GM12878 (cell line): ENCODE results near the gene PEAR1. TPM values are rescaled to one million over a fixed set of nuclear protein-coding genes. Genes with fewer than 3 reads are reported as not detected.
A peak's percentile ranks its signal among the peaks of the same experiment; 100 is the strongest.

Experiments used
- ATAC-seq: fragments of 200-7000 bp; cut with Tn5 transposase; 3 replicates; pipeline ENCODE4 v1.9.1; 2020; ENCODE audit warnings: mild to moderate bottlenecking, moderate library complexity
- BruUV-seq: library from RNA; stranded (reverse); fragments of 400-500 nt; replicated peaks from 2 replicates; lab custom pipeline; 2021; lab: Mats Ljungman, UMichigan
- CTCF ChIA-PET: fragments of 300-600 bp; sonication (Branson Sonifier 250); formaldehyde crosslinking; extraction: SDS; loops from one replicate; lab custom pipeline; 2021; ENCODE audit warnings: inconsistent platforms; lab: Yijun Ruan, JAX
- POLR2A ChIA-PET: fragments of 350-600 bp; formaldehyde crosslinking; extraction: SDS; loops from one replicate; lab custom pipeline; 2021; ENCODE audit warnings: inconsistent platforms; lab: Charles Lee
- RAD21 ChIA-PET: fragments of 300-600 bp; sonication (Branson Sonifier 250); formaldehyde crosslinking; loops from one replicate; lab custom pipeline; 2023; ENCODE audit warnings: antibody characterized with exemption; ENCODE audit not compliant: unreplicated experiment; lab: Charles Lee
- SMC1A ChIA-PET: fragments of 300-600 bp; sonication (Branson Sonifier 250); formaldehyde crosslinking; loops from one replicate; lab custom pipeline; 2023; ENCODE audit not compliant: unreplicated experiment, uncharacterized antibody; lab: Charles Lee
- DNase-seq: peaks from one replicate; pipeline ENCODE4 v3.0.0-alpha.2; 2011; ENCODE audit warnings: low read depth, low spot score
- FAIRE-seq: peaks from 3 replicates; lab custom pipeline; 2011; peaks lifted over from hg19 to GRCh38; lab: Jason Lieb, UNC
- H2AFZ ChIP-seq: 2 replicates; pipeline ENCODE4 v1.6.0; 2011; ENCODE audit warnings: low read depth, low read length, control low read depth; ENCODE audit not compliant: control insufficient read depth
- H3K27ac ChIP-seq: 2 replicates; pipeline ENCODE4 v1.5.1; 2011; ENCODE audit warnings: control low read depth; ENCODE audit not compliant: control insufficient read depth, insufficient read depth
- H3K27me3 ChIP-seq, 2 experiments: replicated peaks in 1 of 2; 2 replicates each; pipeline versions ENCODE4 v1.6.0 to v1.6.1; 2011; ENCODE audit warnings: low read length in 1 of 2; ENCODE audit not compliant: control insufficient read depth in 2 of 2, insufficient read depth in 2 of 2
- H3K36me3 ChIP-seq, 2 experiments: 2 replicates each; pipeline ENCODE4 v1.5.1; 2011; ENCODE audit warnings: low read length in 1 of 2; ENCODE audit not compliant: control insufficient read depth in 2 of 2, insufficient read depth in 2 of 2
- H3K4me1 ChIP-seq: 2 replicates; pipeline ENCODE4 v1.6.1; 2011; ENCODE audit warnings: mild to moderate bottlenecking, low read length, moderate library complexity, mixed read lengths; ENCODE audit not compliant: control insufficient read depth, insufficient read depth
- H3K4me2 ChIP-seq: 2 replicates; pipeline ENCODE4 v1.6.0; 2011; ENCODE audit warnings: control low read depth; ENCODE audit not compliant: control insufficient read depth, insufficient read depth
- H3K4me3 ChIP-seq: fragments of 200-600 bp; sonication (generic); 2 replicates; pipeline ENCODE4 v1.5.1; 2016
- H3K79me2 ChIP-seq: 2 replicates; pipeline ENCODE4 v1.6.0; 2011; ENCODE audit warnings: low read length; ENCODE audit not compliant: control insufficient read depth, insufficient read depth
- H3K9ac ChIP-seq: 2 replicates; pipeline ENCODE4 v1.8.0; 2011; ENCODE audit warnings: low read length, control low read depth, mixed read lengths; ENCODE audit not compliant: control insufficient read depth, insufficient read depth
- H3K9me3 ChIP-seq: replicated peaks from 3 replicates; pipeline ENCODE4 v1.5.1; 2011; ENCODE audit warnings: mild to moderate bottlenecking, low read length; ENCODE audit not compliant: control insufficient read depth, insufficient read depth
- H4K20me1 ChIP-seq: 2 replicates; pipeline ENCODE4 v1.6.0; 2011; ENCODE audit not compliant: control insufficient read depth, insufficient read depth
- CREB1 ChIP-seq: IDR thresholded peaks from 2 replicates; pipeline ENCODE4 v1.6.1; 2012; ENCODE audit warnings: low read depth, mild to moderate bottlenecking, inconsistent platforms
- NBN ChIP-seq: fragments of 450-650 bp; IDR thresholded peaks from 2 replicates; pipeline ENCODE4 v1.6.1; 2016
- PML ChIP-seq: IDR thresholded peaks from 2 replicates; pipeline ENCODE4 v1.6.1; 2012; ENCODE audit warnings: low read length, inconsistent platforms
- POLR2A ChIP-seq: IDR thresholded peaks from 2 replicates; pipeline ENCODE4 v1.6.1; 2011; ENCODE audit warnings: low read depth, mild to moderate bottlenecking, low read length
- WRNIP1 ChIP-seq: IDR thresholded peaks from 2 replicates; pipeline ENCODE4 v1.6.1; 2011; ENCODE audit warnings: low read depth, low read length, improper control_type of control experiment, borderline replicate concordance
- ZNF217 ChIP-seq: fragments of 450-650 bp; IDR thresholded peaks from 2 replicates; pipeline ENCODE4 v1.6.1; 2017; ENCODE audit warnings: antibody characterized with exemption, mild to moderate bottlenecking
- WGBS: methylation state at CpG from one replicate; pipeline ENCODE4 v1.1.6; 2016; ENCODE audit warnings: low lambda C conversion rate; ENCODE audit not compliant: insufficient replicate concordance, insufficient coverage; ENCODE audit errors: missing lambda C conversion rate; 5-methylcytosine and 5-hydroxymethylcytosine counted together
- in situ Hi-C: fragments of 300-500 bp; cut with MboI; formaldehyde crosslinking; loops from 9 replicates; pipeline ENCODE4 v1.14.3; 2018; ENCODE audit warnings: mixed read lengths
- intact Hi-C: fragments of 100-400 bp; cut with micrococcal nuclease; formaldehyde crosslinking; loops from one replicate; pipeline ENCODE4 v1.14.2; 2022; ENCODE audit not compliant: unreplicated experiment
- polyA plus RNA-seq, 11 experiments: library from polyadenylated mRNA; depleted of rRNA in 4 of 11; unstranded in 6 of 11; stranded (reverse) in 5 of 11; fragments of >200 nt; fragmentation: Nextera tagmentation in 4 of 11; fragmentation: Illumina TruSeq in 1 of 11; extraction: Ambion mirVana in 4 of 11; extraction: Trizol in 1 of 11; gene quantifications; 1 replicate in 1 of 11; 2 replicates in 10 of 11; pipeline versions ENCODE4 v1.2.1 to v1.2.3, GENCODE V29; 2011 to 2016; ENCODE audit warnings: inconsistent platforms in 2 of 11, missing spikeins in 2 of 11, low read depth in 1 of 11
- total RNA-seq, 4 experiments: library from RNA; depleted of rRNA in 3 of 4; stranded (reverse); fragments of >200 nt in 3 of 4; fragmentation: Illumina TruSeq in 1 of 4; extraction: Trizol in 1 of 4; gene quantifications; 2 replicates each; pipeline versions ENCODE4 v1.2.1 to v1.2.3, GENCODE V29; 2013 to 2021
- TF ChIP-seq, protein P1 (sequence below): fragments of 450-650 bp; IDR thresholded peaks from 2 replicates; pipeline ENCODE4 v1.6.1; 2017; ENCODE audit warnings: mild to moderate bottlenecking, moderate library complexity
- TF ChIP-seq, protein P2 (sequence below): fragments of 150-350 bp; IDR thresholded peaks from 2 replicates; pipeline ENCODE4 v1.6.1; 2014; ENCODE audit warnings: mild to moderate bottlenecking, low read depth, low read length
- TF ChIP-seq, protein P3 (sequence below): fragments of 450-650 bp; IDR thresholded peaks from 2 replicates; pipeline ENCODE4 v1.6.1; 2016; ENCODE audit warnings: mild to moderate bottlenecking
- TF ChIP-seq, protein P4 (sequence below): fragments of 450-650 bp; IDR thresholded peaks from 2 replicates; pipeline ENCODE4 v1.6.1; 2014; ENCODE audit warnings: mild to moderate bottlenecking

The PEAR1 gene
- total and polyA plus RNA-seq, 10 of the 15 experiments (the other 5 are each of a cell fraction or from before 2014, with no cell fraction given) = not detected

DNA sequence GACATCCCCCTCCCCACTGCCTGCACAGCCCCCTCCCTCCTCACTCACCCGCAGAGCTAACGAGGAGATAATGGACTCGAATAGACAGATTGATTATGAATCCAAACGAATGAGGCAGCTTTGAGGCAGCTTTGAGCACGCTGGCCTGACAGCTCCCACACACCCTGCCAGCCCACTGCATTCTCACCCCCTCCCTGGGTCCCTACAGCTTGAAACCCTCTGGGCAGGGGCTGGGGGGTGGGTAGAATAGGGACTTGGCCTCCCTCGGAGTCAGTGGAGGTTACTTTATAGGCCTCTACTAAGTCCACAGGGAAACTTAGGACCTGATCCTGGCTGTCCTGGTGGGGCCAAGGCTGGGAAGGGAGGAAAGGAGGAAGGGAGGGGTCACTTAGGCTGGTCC lies 30.9 kb upstream of the PEAR1 start (continued):
- TF ChIP-seq POLR2A = no peak
- TF ChIP-seq, protein P1, sequence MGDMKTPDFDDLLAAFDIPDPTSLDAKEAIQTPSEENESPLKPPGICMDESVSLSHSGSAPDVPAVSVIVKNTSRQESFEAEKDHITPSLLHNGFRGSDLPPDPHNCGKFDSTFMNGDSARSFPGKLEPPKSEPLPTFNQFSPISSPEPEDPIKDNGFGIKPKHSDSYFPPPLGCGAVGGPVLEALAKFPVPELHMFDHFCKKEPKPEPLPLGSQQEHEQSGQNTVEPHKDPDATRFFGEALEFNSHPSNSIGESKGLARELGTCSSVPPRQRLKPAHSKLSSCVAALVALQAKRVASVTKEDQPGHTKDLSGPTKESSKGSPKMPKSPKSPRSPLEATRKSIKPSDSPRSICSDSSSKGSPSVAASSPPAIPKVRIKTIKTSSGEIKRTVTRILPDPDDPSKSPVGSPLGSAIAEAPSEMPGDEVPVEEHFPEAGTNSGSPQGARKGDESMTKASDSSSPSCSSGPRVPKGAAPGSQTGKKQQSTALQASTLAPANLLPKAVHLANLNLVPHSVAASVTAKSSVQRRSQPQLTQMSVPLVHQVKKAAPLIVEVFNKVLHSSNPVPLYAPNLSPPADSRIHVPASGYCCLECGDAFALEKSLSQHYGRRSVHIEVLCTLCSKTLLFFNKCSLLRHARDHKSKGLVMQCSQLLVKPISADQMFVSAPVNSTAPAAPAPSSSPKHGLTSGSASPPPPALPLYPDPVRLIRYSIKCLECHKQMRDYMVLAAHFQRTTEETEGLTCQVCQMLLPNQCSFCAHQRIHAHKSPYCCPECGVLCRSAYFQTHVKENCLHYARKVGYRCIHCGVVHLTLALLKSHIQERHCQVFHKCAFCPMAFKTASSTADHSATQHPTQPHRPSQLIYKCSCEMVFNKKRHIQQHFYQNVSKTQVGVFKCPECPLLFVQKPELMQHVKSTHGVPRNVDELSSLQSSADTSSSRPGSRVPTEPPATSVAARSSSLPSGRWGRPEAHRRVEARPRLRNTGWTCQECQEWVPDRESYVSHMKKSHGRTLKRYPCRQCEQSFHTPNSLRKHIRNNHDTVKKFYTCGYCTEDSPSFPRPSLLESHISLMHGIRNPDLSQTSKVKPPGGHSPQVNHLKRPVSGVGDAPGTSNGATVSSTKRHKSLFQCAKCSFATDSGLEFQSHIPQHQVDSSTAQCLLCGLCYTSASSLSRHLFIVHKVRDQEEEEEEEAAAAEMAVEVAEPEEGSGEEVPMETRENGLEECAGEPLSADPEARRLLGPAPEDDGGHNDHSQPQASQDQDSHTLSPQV = no peak
- TF ChIP-seq, protein P2, sequence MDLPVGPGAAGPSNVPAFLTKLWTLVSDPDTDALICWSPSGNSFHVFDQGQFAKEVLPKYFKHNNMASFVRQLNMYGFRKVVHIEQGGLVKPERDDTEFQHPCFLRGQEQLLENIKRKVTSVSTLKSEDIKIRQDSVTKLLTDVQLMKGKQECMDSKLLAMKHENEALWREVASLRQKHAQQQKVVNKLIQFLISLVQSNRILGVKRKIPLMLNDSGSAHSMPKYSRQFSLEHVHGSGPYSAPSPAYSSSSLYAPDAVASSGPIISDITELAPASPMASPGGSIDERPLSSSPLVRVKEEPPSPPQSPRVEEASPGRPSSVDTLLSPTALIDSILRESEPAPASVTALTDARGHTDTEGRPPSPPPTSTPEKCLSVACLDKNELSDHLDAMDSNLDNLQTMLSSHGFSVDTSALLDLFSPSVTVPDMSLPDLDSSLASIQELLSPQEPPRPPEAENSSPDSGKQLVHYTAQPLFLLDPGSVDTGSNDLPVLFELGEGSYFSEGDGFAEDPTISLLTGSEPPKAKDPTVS = no peak
- no peak for TF ChIP-seq NBN
- no peak for TF ChIP-seq CREB1

DNA sequence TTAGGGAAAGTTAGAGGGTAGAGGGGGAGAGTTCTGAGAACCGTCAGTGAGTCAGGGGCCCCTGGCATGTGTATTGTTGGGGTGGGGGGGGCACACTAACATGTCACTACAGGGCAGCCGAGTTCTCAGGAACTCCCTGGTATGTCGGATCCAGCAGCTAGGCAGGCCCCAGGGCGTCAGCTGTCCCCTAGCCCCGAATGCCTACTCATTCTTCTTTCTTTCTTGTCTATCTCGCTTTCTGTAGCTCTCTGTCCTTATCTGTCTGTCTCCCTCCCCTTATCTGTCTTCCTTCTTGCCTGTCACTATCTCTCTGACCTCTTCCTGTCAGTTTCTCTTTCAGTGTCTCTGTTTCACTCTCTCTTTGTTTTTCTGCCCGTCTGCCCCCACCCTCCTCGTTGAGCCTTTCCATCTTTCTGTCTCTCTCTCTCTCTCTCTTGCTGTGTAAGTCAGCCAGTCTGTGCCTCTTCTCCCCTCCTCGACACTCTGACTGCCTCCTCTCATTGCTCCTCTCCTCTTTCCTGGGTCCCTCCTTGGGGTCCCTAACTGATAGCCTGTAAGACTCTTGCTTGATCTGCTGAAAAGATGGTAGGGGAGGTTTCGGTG lies 30.4 kb upstream of the PEAR1 start:
- Histone ChIP-seq H3K4me2 (peak overlapping the region; percentile 12; the same call in 1 of the 2 replicates), H4K20me1 (no peaks in the 10 kb centered on the region), H3K4me1 (peaks cover 26% of the 10 kb centered on the region), H3K9ac (no peak overlapping the region), H3K36me3 (no peaks in the 10 kb centered on the region), H3K27me3 (peaks cover 3 to 19% of the 10 kb centered on the region in 2 experiments), H3K9me3 (no peaks in the 10 kb centered on the region), H3K79me2 (no peaks in the 10 kb centered on the region), H2AFZ (peak overlapping the region; percentile 63; the same call in 1 of the 2 replicates), H3K4me3 (no peak overlapping the region), H3K27ac (no peak overlapping the region)
- TF ChIP-seq PML (no peak), WRNIP1 (no peak), ZNF217 (no peak)
- TF ChIP-seq, protein P3, sequence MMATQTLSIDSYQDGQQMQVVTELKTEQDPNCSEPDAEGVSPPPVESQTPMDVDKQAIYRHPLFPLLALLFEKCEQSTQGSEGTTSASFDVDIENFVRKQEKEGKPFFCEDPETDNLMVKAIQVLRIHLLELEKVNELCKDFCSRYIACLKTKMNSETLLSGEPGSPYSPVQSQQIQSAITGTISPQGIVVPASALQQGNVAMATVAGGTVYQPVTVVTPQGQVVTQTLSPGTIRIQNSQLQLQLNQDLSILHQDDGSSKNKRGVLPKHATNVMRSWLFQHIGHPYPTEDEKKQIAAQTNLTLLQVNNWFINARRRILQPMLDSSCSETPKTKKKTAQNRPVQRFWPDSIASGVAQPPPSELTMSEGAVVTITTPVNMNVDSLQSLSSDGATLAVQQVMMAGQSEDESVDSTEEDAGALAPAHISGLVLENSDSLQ = peak; percentile 62
- TF ChIP-seq, protein P4, sequence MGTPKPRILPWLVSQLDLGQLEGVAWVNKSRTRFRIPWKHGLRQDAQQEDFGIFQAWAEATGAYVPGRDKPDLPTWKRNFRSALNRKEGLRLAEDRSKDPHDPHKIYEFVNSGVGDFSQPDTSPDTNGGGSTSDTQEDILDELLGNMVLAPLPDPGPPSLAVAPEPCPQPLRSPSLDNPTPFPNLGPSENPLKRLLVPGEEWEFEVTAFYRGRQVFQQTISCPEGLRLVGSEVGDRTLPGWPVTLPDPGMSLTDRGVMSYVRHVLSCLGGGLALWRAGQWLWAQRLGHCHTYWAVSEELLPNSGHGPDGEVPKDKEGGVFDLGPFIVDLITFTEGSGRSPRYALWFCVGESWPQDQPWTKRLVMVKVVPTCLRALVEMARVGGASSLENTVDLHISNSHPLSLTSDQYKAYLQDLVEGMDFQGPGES = no peak
- ChIA-PET SMC1A (interaction anchor here (1.3 to 4.2 kb wide), 3 partner anchors 25 to 136 kb away, joined by 3 to 75 read pairs (median 4); partner anchors contain the start of genes ISG20L2 and METTL25B), RAD21 (interaction anchor here (3.9 to 7.0 kb wide), 4 partner anchors 25 to 135 kb away, joined by 27 to 115 read pairs (median 114); partner anchors contain the start of genes ISG20L2 and METTL25B), POLR2A (interaction anchor here (0.6 kb wide), 1 partner anchor 68 kb away, joined by 5 read pairs; no protein-coding TSS in a partner anchor), CTCF (interaction anchor here (1.2 to 9.4 kb wide), 8 partner anchors 25 to 178 kb away, joined by 3 to 248 read pairs (median 72); partner anchors contain the start of genes CRABP2, ISG20L2 and METTL25B)
- intact Hi-C loops = no loop called here
- 14% methylated on average over 10 of the region's 10 CpGs for WGBS
- peak; percentile 14 for ATAC-seq
- FAIRE-seq = peak; percentile 27
- no peak for DNase-seq
- in situ Hi-C loops = loop anchor here (5.0 kb wide), 2 partner anchors 61 to 176 kb away; no protein-coding TSS in a partner anchor
- BruUV-seq = no TSS peak
